Measurements from ENCODE around the gene PSMB5. TPM values are rescaled to one million over a fixed set of nuclear protein-coding genes. Genes with fewer than 3 reads are reported as not detected.

Gene PSMB5
- total and polyA plus RNA-seq, 9 of the 15 experiments (the other 6 are each of a cell fraction or from before 2014, with no cell fraction given): 198 to 1,870 (median 269) TPM

- TF ChIP-seq, protein P1, sequence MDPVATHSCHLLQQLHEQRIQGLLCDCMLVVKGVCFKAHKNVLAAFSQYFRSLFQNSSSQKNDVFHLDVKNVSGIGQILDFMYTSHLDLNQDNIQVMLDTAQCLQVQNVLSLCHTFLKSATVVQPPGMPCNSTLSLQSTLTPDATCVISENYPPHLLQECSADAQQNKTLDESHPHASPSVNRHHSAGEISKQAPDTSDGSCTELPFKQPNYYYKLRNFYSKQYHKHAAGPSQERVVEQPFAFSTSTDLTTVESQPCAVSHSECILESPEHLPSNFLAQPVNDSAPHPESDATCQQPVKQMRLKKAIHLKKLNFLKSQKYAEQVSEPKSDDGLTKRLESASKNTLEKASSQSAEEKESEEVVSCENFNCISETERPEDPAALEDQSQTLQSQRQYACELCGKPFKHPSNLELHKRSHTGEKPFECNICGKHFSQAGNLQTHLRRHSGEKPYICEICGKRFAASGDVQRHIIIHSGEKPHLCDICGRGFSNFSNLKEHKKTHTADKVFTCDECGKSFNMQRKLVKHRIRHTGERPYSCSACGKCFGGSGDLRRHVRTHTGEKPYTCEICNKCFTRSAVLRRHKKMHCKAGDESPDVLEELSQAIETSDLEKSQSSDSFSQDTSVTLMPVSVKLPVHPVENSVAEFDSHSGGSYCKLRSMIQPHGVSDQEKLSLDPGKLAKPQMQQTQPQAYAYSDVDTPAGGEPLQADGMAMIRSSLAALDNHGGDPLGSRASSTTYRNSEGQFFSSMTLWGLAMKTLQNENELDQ (CRISPR knock-in tag; IDR thresholded peaks at IDR 0.05; ENCODE audit: borderline replicate concordance): no peak
- TF ChIP-seq SAP30 (IDR thresholded peaks at IDR 0.05; ENCODE audit: borderline replicate concordance, insufficient read depth, low read depth, low read length, poor library complexity, severe bottlenecking) (no peak), ZMIZ1 (IDR thresholded peaks at IDR 0.05; ENCODE audit: low read depth in 2 of 2, low read length in 2 of 2) (no peak), HEY1 (CRISPR knock-in tag; IDR thresholded peaks at IDR 0.05; ENCODE audit: borderline replicate concordance) (no peak), CREB3L1 (IDR thresholded peaks at IDR 0.05; ENCODE audit: borderline replicate concordance, low read depth) (no peak; the same call in 1 of the 2 replicates), ARID4B (CRISPR knock-in tag; IDR thresholded peaks at IDR 0.05) (no peak), ZNF551 (CRISPR knock-in tag; IDR thresholded peaks at IDR 0.05) (no peak), SMC3 (conservative IDR thresholded peaks at IDR 0.05; ENCODE audit: insufficient read depth, low read depth, low read length) (no peak), RFX7 (CRISPR knock-in tag; IDR thresholded peaks at IDR 0.05) (no peak), NR0B1 (IDR thresholded peaks at IDR 0.05; ENCODE audit: partially characterized antibody) (no peak), MCM2 (IDR thresholded peaks at IDR 0.05; ENCODE audit: low read depth) (no peak), KDM1A (IDR thresholded peaks at IDR 0.05) (no peak; a peak in 1 of 4 replicates)
Observed at GRCh38 chr14:23078692-23079116, 44.0 kb upstream of the PSMB5 start (continued).
